Activated naive CD8-positive, alpha-beta T cell (primary cell): ENCODE results near the gene ACBD6.

Experiments used
- H3K27ac Mint-ChIP-seq: one replicate; pipeline ENCODE4 v1.8.0; 2021; ENCODE audit warnings: mixed read lengths
- H3K27me3 Mint-ChIP-seq: one replicate; pipeline ENCODE4 v1.8.0; 2021; ENCODE audit warnings: mixed read lengths
- H3K36me3 Mint-ChIP-seq: one replicate; pipeline ENCODE4 v1.8.0; 2021; ENCODE audit warnings: mixed read lengths
- H3K4me1 Mint-ChIP-seq: one replicate; pipeline ENCODE4 v1.8.0; 2021; ENCODE audit warnings: low read depth, mixed read lengths
- H3K4me3 Mint-ChIP-seq: one replicate; pipeline ENCODE4 v1.8.0; 2021; ENCODE audit warnings: mild to moderate bottlenecking, mixed read lengths
- H3K9me3 Mint-ChIP-seq: one replicate; pipeline ENCODE4 v1.8.0; 2021; ENCODE audit warnings: low read depth, mixed read lengths

ACBD6 gene

GRCh38 chr1:180363246-180363995 lies 139.0 kb downstream of the ACBD6 start:
- no peak overlapping the region for H3K27ac Mint-ChIP-seq
- H3K4me1 Mint-ChIP-seq, result peaks cover 6% of the 10 kb centered on the region
- H3K36me3 Mint-ChIP-seq, result peaks cover 16% of the 10 kb centered on the region
- peaks cover 6% of the 10 kb centered on the region for H3K9me3 Mint-ChIP-seq
- H3K4me3 Mint-ChIP-seq, result no peak overlapping the region
- H3K27me3 Mint-ChIP-seq, result no peaks in the 10 kb centered on the region

- peaks cover 9% of the 10 kb centered on the region for H3K36me3 Mint-ChIP-seq
- H3K4me1 Mint-ChIP-seq, result peaks cover 7% of the 10 kb centered on the region
- H3K27ac Mint-ChIP-seq, result no peak overlapping the region
- no peaks in the 10 kb centered on the region for H3K9me3 Mint-ChIP-seq
- no peak overlapping the region for H3K4me3 Mint-ChIP-seq
- H3K27me3 Mint-ChIP-seq, result no peaks in the 10 kb centered on the region
Observed at GRCh38 chr1:180360333-180361075, 141.9 kb downstream of the ACBD6 start.

- H3K36me3 Mint-ChIP-seq, result peaks cover 5% of the 10 kb centered on the region
- H3K9me3 Mint-ChIP-seq, result no peaks in the 10 kb centered on the region
- no peaks in the 10 kb centered on the region for H3K27me3 Mint-ChIP-seq
- peaks cover 10% of the 10 kb centered on the region for H3K4me1 Mint-ChIP-seq
- H3K27ac Mint-ChIP-seq, result no peak overlapping the region
- no peak overlapping the region for H3K4me3 Mint-ChIP-seq
Observed at GRCh38 chr1:180358649-180359048, 143.7 kb downstream of the ACBD6 start.

GRCh38 chr1:180353945-180354344 lies 148.4 kb downstream of the ACBD6 start:
- Mint-ChIP-seq H3K4me1 (peaks cover 10% of the 10 kb centered on the region), H3K36me3 (peaks cover 11% of the 10 kb centered on the region), H3K4me3 (no peak overlapping the region), H3K27ac (no peak overlapping the region), H3K27me3 (no peaks in the 10 kb centered on the region), H3K9me3 (no peaks in the 10 kb centered on the region)

GRCh38 chr1:180352588-180352987 lies 149.8 kb downstream of the ACBD6 start:
- no peaks in the 10 kb centered on the region for H3K27me3 Mint-ChIP-seq
- H3K27ac Mint-ChIP-seq, result no peak overlapping the region
- no peaks in the 10 kb centered on the region for H3K9me3 Mint-ChIP-seq

GRCh38 chr1:180352021-180352420 lies 150.4 kb downstream of the ACBD6 start:
- peaks cover 13% of the 10 kb centered on the region for H3K36me3 Mint-ChIP-seq
- H3K27me3 Mint-ChIP-seq, result no peaks in the 10 kb centered on the region
- H3K9me3 Mint-ChIP-seq, result no peaks in the 10 kb centered on the region
- H3K4me1 Mint-ChIP-seq, result peaks cover 6% of the 10 kb centered on the region
- no peak overlapping the region for H3K27ac Mint-ChIP-seq
- no peak overlapping the region for H3K4me3 Mint-ChIP-seq

More at GRCh38 chr1:180352588-180352987, 149.8 kb downstream of the ACBD6 start:
- peaks cover 14% of the 10 kb centered on the region for H3K36me3 Mint-ChIP-seq
- H3K4me1 Mint-ChIP-seq, result peaks cover 10% of the 10 kb centered on the region
- H3K4me3 Mint-ChIP-seq, result no peak overlapping the region

- Mint-ChIP-seq H3K4me3 (no peak overlapping the region), H3K36me3 (peaks cover 33% of the 10 kb centered on the region), H3K27ac (no peak overlapping the region), H3K9me3 (peaks cover 11% of the 10 kb centered on the region), H3K27me3 (no peaks in the 10 kb centered on the region), H3K4me1 (peaks cover 11% of the 10 kb centered on the region)
Observed at GRCh38 chr1:180345148-180345547, 157.2 kb downstream of the ACBD6 start.

GRCh38 chr1:180343921-180344769 lies 158.2 kb downstream of the ACBD6 start:
- peaks cover 41% of the 10 kb centered on the region for H3K36me3 Mint-ChIP-seq
- H3K27me3 Mint-ChIP-seq, result no peaks in the 10 kb centered on the region
- H3K4me3 Mint-ChIP-seq, result no peak overlapping the region
- peaks cover 13% of the 10 kb centered on the region for H3K4me1 Mint-ChIP-seq
- peaks cover 18% of the 10 kb centered on the region for H3K9me3 Mint-ChIP-seq
- no peak overlapping the region for H3K27ac Mint-ChIP-seq

- no peaks in the 10 kb centered on the region for H3K4me1 Mint-ChIP-seq
- no peak overlapping the region for H3K27ac Mint-ChIP-seq
- peaks cover 6% of the 10 kb centered on the region for H3K9me3 Mint-ChIP-seq
Observed at GRCh38 chr1:180327089-180327488, 175.3 kb downstream of the ACBD6 start.

GRCh38 chr1:180312926-180313325 lies 189.5 kb downstream of the ACBD6 start:
- Mint-ChIP-seq H3K4me3 (no peak overlapping the region), H3K9me3 (no peaks in the 10 kb centered on the region), H3K27me3 (no peaks in the 10 kb centered on the region), H3K36me3 (peaks cover 29% of the 10 kb centered on the region), H3K27ac (no peak overlapping the region), H3K4me1 (peaks cover 1% of the 10 kb centered on the region)

More at GRCh38 chr1:180327089-180327488, 175.3 kb downstream of the ACBD6 start:
- Mint-ChIP-seq H3K36me3 (peaks cover 30% of the 10 kb centered on the region), H3K4me3 (no peak overlapping the region), H3K27me3 (no peaks in the 10 kb centered on the region)

- Mint-ChIP-seq H3K27me3 (no peaks in the 10 kb centered on the region), H3K36me3 (peaks cover 37% of the 10 kb centered on the region), H3K4me1 (peaks cover 1% of the 10 kb centered on the region), H3K4me3 (no peak overlapping the region), H3K9me3 (no peaks in the 10 kb centered on the region), H3K27ac (no peak overlapping the region)
Observed at GRCh38 chr1:180311011-180311730, 191.2 kb downstream of the ACBD6 start.

- Mint-ChIP-seq H3K36me3 (peaks cover 37% of the 10 kb centered on the region), H3K4me1 (peaks cover 1% of the 10 kb centered on the region), H3K27me3 (no peaks in the 10 kb centered on the region), H3K4me3 (no peak overlapping the region), H3K27ac (no peak overlapping the region), H3K9me3 (no peaks in the 10 kb centered on the region)
Observed at GRCh38 chr1:180310095-180310494, 192.3 kb downstream of the ACBD6 start.

- H3K27ac Mint-ChIP-seq, result no peak overlapping the region
- peaks cover 33% of the 10 kb centered on the region for H3K36me3 Mint-ChIP-seq
Observed at GRCh38 chr1:180309338-180309737, 193.0 kb downstream of the ACBD6 start.

GRCh38 chr1:180301135-180301742 lies 201.1 kb downstream of the ACBD6 start:
- Mint-ChIP-seq H3K27ac (no peak overlapping the region), H3K4me3 (no peak overlapping the region), H3K27me3 (no peaks in the 10 kb centered on the region), H3K4me1 (peaks cover 22% of the 10 kb centered on the region), H3K36me3 (peaks cover 9% of the 10 kb centered on the region), H3K9me3 (no peaks in the 10 kb centered on the region)

More at GRCh38 chr1:180309338-180309737, 193.0 kb downstream of the ACBD6 start:
- Mint-ChIP-seq H3K4me3 (no peak overlapping the region), H3K27me3 (no peaks in the 10 kb centered on the region), H3K4me1 (no peaks in the 10 kb centered on the region), H3K9me3 (no peaks in the 10 kb centered on the region)
